BJ (cell line): ENCODE results near the gene GSG1. TPM values are rescaled to one million over a fixed set of nuclear protein-coding genes. Genes with fewer than 3 reads are reported as not detected.

Experiments
- CTCF ChIA-PET: fragments of 350-600 bp; formaldehyde crosslinking; extraction: SDS; loops from one replicate; lab custom pipeline; 2021; ENCODE audit warnings: antibody characterized with exemption, inconsistent platforms; lab: Yijun Ruan, JAX
- POLR2A ChIA-PET: fragments of 300-600 bp; sonication (Branson Sonifier 250); formaldehyde crosslinking; extraction: SDS; loops from one replicate; lab custom pipeline; 2021; ENCODE audit warnings: antibody characterized with exemption; lab: Charles Lee
- DNase-seq: peaks from one replicate; pipeline ENCODE4 v3.0.0-alpha.2; 2011; ENCODE audit warnings: low read depth
- H3K27me3 ChIP-seq: 2 replicates; pipeline ENCODE4 v1.6.0; 2011; ENCODE audit warnings: low read length; ENCODE audit not compliant: control insufficient read depth, insufficient read depth
- H3K36me3 ChIP-seq: 2 replicates; pipeline ENCODE4 v1.5.1; 2011; ENCODE audit warnings: low read length; ENCODE audit not compliant: control insufficient read depth, insufficient read depth
- H3K4me3 ChIP-seq: 2 replicates; pipeline ENCODE4 v1.5.1; 2011; ENCODE audit warnings: low read depth, mild to moderate bottlenecking, control low read depth, low read length
- polyA minus RNA-seq: library from RNA; depleted of rRNA, polyadenylated mRNA; stranded (reverse); fragments of >200 nt; gene quantifications from 2 replicates; pipeline ENCODE4 v1.2.3, GENCODE V29; 2011; rRNA and poly(A)+ RNA removed
- polyA plus RNA-seq: library from polyadenylated mRNA; depleted of rRNA; stranded (reverse); fragments of >200 nt; gene quantifications from 2 replicates; pipeline ENCODE4 v1.2.3, GENCODE V29; 2011; rRNA removed
- TF ChIP-seq, protein P1 (sequence below): IDR thresholded peaks from 2 replicates; pipeline ENCODE4 v1.5.1; 2011; ENCODE audit warnings: low read depth, mild to moderate bottlenecking, control low read depth, inconsistent platforms, low read length, moderate library complexity; ENCODE audit not compliant: insufficient read depth

GSG1 gene
- 0.26 and 0.27 TPM in 2 replicates for polyA plus RNA-seq
- 0.21 and 0.28 TPM in 2 replicates for polyA minus RNA-seq

DNA sequence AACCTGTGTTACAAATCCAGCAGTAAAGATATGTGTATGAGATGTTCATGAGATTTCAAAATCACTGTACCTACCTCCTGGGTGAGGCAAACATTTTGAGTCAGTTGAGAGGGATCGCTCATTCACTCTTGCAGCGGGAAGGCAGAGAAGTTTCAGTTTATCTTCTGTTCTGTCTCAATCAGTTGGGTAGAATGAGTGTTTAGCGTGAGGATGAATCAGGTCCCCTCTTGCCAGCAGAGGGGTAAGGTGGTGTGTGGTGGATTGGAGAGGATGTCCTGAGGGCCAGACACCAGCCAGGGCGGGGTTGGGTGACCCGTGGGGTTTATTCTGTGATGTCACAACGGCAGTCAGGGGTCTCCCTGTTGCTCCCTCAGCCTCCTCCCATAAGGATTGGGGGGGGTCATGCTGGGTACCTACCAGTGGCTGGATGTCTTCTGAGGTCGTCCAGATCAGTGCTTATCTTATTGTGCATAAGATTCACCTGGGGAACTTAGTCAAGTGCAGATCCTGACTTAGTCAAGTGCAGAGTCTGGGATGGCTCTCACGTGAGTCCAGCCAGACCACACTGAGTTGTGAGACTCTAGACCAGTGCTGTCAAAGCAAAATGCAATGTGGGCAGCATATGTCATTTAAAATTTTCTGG lies at the start of gene GSG1:
TSS of gene GSG1 (minus strand) at position 277 of the 643 bp plus-strand sequence. CDS start at position 122, 155 bp downstream.
- no peaks in the 10 kb centered on the region for H3K27me3 ChIP-seq
- no peak for DNase-seq
- TF ChIP-seq, protein P1, sequence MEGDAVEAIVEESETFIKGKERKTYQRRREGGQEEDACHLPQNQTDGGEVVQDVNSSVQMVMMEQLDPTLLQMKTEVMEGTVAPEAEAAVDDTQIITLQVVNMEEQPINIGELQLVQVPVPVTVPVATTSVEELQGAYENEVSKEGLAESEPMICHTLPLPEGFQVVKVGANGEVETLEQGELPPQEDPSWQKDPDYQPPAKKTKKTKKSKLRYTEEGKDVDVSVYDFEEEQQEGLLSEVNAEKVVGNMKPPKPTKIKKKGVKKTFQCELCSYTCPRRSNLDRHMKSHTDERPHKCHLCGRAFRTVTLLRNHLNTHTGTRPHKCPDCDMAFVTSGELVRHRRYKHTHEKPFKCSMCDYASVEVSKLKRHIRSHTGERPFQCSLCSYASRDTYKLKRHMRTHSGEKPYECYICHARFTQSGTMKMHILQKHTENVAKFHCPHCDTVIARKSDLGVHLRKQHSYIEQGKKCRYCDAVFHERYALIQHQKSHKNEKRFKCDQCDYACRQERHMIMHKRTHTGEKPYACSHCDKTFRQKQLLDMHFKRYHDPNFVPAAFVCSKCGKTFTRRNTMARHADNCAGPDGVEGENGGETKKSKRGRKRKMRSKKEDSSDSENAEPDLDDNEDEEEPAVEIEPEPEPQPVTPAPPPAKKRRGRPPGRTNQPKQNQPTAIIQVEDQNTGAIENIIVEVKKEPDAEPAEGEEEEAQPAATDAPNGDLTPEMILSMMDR: no peak
- POLR2A ChIA-PET: no interaction called here
- CTCF ChIA-PET: interaction anchor here (0.6 to 1.8 kb wide), 4 partner anchors 14 to 179 kb away, joined by 3 to 10 read pairs (median 4); no protein-coding TSS in a partner anchor
- H3K36me3 ChIP-seq: no peaks in the 10 kb centered on the region
- no peak within 1 kb of the TSS for H3K4me3 ChIP-seq

DNA sequence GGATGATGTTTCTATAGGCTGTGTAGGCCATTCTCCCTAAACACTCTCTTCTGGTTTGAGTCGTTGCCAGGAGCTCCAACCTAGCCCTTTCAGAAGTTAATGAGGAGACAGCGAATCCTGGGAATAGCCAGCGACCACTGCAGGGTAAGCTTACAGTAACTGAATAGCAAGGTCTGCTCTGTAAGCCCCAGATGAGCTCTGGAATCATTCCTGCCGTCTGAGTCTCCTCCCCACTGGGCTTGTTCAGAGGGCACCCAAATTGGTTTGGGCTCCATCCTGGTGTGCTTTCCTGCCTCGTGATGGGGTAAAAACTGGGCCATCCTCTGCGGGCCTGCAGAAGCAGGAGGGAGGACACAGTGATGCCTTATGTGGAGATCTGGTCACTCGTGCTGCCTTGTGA lies 49.7 kb upstream of the GSG1 start:
- ChIA-PET CTCF (interaction anchor here (1.0 kb wide), 1 partner anchor 9 kb away, joined by 3 read pairs; no protein-coding TSS in a partner anchor), POLR2A (interaction anchor here (0.5 to 0.7 kb wide), 2 partner anchors 8 to 755 kb away, joined by 3 read pairs; no protein-coding TSS in a partner anchor)
- TF ChIP-seq, protein P1: no peak
- H3K36me3 ChIP-seq: no peaks in the 10 kb centered on the region
- no peak overlapping the region for H3K4me3 ChIP-seq
- no peak for DNase-seq
- H3K27me3 ChIP-seq: no peaks in the 10 kb centered on the region; the same call in 1 of the 2 replicates

DNA sequence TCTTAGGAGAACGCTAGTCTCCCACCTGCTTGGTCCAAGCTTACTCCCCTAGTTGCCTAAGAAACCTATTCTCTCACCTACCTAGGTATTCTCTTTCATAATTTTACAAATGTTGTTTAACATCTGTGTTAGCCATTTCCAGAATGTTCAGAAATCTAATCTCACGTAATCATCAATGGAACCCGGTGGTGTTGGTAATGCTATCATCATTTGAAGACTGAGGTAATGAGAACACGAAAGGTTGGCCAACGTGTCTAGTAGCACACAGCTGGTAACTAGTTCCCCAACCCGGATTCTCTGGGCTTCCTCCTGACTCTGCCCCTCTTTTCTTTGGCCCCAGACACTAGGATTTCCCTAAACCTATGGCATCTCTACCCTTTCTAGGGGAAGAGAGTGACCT lies 49.3 kb upstream of the GSG1 start:
- Histone ChIP-seq H3K36me3 (no peaks in the 10 kb centered on the region), H3K27me3 (no peaks in the 10 kb centered on the region; the same call in 1 of the 2 replicates), H3K4me3 (no peak overlapping the region)
- TF ChIP-seq, protein P1: no peak
- CTCF ChIA-PET: interaction anchor here (0.8 to 1.0 kb wide), 2 partner anchors 9 to 20 kb away, joined by 3 read pairs; no protein-coding TSS in a partner anchor
- DNase-seq: no peak
- POLR2A ChIA-PET: no interaction called here

DNA sequence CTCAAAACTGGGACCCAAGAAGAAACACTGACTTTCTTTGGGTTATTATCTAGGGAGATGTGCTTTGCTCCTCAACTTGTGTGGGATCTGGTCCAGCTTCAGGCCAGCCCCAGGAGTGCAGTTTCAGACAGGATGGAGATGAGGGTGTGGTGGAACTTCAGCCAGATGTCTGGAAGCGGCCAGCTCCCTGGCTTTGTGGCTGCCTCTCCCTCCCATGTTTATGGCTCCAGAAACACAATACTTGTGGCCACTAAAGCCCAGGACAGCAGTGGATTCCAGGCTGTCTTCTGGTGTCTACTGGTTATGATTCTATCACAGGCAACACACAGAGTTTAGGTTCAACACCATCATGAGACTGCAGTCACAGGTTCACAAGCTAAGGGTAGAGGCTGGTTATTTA lies 48.8 kb upstream of the GSG1 start:
- DNase-seq: no peak
- CTCF ChIA-PET: interaction anchor here (0.8 to 1.2 kb wide), 2 partner anchors 21 to 28 kb away, joined by 3 read pairs; no protein-coding TSS in a partner anchor
- H3K27me3 ChIP-seq: no peaks in the 10 kb centered on the region; the same call in 1 of the 2 replicates
- no peaks in the 10 kb centered on the region for H3K36me3 ChIP-seq
- TF ChIP-seq, protein P1: no peak
- H3K4me3 ChIP-seq: no peak overlapping the region
- POLR2A ChIA-PET: no interaction called here

DNA sequence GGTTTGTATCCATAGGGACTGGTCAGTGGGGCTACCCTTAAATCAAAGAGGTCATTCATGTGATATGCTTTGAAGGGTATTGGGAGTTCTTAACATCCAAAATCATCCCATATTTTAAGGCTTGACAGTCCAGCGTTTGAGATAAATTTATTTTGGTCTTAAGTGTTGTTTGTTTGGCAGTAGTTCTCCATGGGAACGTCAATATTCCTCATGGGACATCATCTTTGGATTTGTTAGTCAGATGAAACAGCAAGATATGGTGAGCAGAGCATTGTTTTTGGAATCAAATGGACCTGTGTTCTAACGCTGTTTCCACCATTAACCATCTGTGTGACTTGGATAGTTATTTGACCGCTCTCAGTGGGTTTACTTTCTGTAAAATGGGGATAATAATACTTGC lies 45.9 kb upstream of the GSG1 start:
- TF ChIP-seq, protein P1: no peak
- no peak for DNase-seq
- Histone ChIP-seq H3K4me3 (no peak overlapping the region), H3K27me3 (no peaks in the 10 kb centered on the region; the same call in 1 of the 2 replicates), H3K36me3 (no peaks in the 10 kb centered on the region)
- ChIA-PET CTCF (no interaction called here), POLR2A (no interaction called here)
